ENCODE data around the gene ZNRF2.
"Not testable (repeated sequence)": the region's sequence is repeated elsewhere in the genome, so short reads cannot be mapped to it uniquely, and the experiment has no call there.

GRCh38 chr7:30297499-30297898 lies 13.1 kb downstream of the ZNRF2 start:
- not testable (repeated sequence) for TF ChIP-seq CTCF, EZH2, EZH2phosphoT487 (IDR thresholded peaks at IDR 0.05)

Data from neural progenitor cell (in vitro differentiated cells).